HCT116 (cell line): ENCODE measurements around the gene OTOG. TPM values are rescaled to one million over a fixed set of nuclear protein-coding genes. Genes with fewer than 3 reads are reported as not detected.

Experiments used
- ATAC-seq: fragments of 200-7000 bp; cut with Tn5 transposase; 2 replicates; pipeline ENCODE4 v1.9.1; 2020; ENCODE audit warnings: mild to moderate bottlenecking, moderate library complexity
- BruUV-seq: library from RNA; stranded (reverse); fragments of 400-500 nt; replicated peaks from 2 replicates; lab custom pipeline; 2021; lab: Mats Ljungman, UMichigan
- CTCF ChIA-PET: fragments of 300-600 bp; sonication (Branson Sonifier 250); formaldehyde crosslinking; loops from one replicate; lab custom pipeline; 2021; ENCODE audit warnings: antibody characterized with exemption; lab: Charles Lee
- POLR2A ChIA-PET: fragments of 300-600, 350-600 bp; sonication (Branson Sonifier 250); formaldehyde crosslinking; loops from one replicate; lab custom pipeline; 2021; ENCODE audit warnings: antibody characterized with exemption; lab: Charles Lee
- RAD21 ChIA-PET, 2 experiments: fragments of 300-600 bp; sonication (Branson Sonifier 250); formaldehyde crosslinking; loops; one replicate each; lab custom pipeline; 2023; ENCODE audit warnings: low total read pairs in 2 of 2; ENCODE audit not compliant: uncharacterized antibody in 2 of 2, unreplicated experiment in 2 of 2, low non-redundant PET in 1 of 2; lab: Charles Lee
- DNase-seq: peaks from one replicate; pipeline ENCODE4 v3.0.0-alpha.2; 2010; ENCODE audit warnings: low read depth, low spot score
- H2AFZ ChIP-seq: fragments of 200-600 bp; shearing (Covaris generic), sonication (generic); 2 replicates; pipeline ENCODE4 v1.6.1; 2017; ENCODE audit warnings: low read depth, mixed run types, mixed read lengths, antibody characterized with exemption, low read length; ENCODE audit not compliant: poor library complexity, severe bottlenecking
- H3K27ac ChIP-seq: 2 replicates; pipeline ENCODE4 v1.5.1; 2012; ENCODE audit warnings: low read depth, low read length
- H3K27me3 ChIP-seq: fragments of 200-600 bp; sonication (generic); 2 replicates; pipeline ENCODE4 v1.6.1; 2016; ENCODE audit warnings: mixed run types, low read length, mixed read lengths; ENCODE audit not compliant: insufficient read depth
- H3K36me3 ChIP-seq, 2 experiments: fragments of 200-500 bp in 1 of 2; fragments of 200-600 bp in 1 of 2; sonication (Bioruptor generic) in 1 of 2; sonication (generic) in 1 of 2; 2 replicates each; pipeline versions ENCODE4 v1.5.1 to v1.6.1; 2014 to 2016; ENCODE audit warnings: low read length in 2 of 2, inconsistent platforms in 1 of 2, mixed read lengths in 1 of 2, mixed run types in 1 of 2; ENCODE audit not compliant: insufficient read depth in 2 of 2, control insufficient read depth in 1 of 2
- H3K4me1 ChIP-seq, 2 experiments: fragments of 200-600 bp in 1 of 2; sonication (generic) in 1 of 2; 2 replicates each; pipeline versions ENCODE4 v1.5.1 to v1.6.1; 2012 to 2017; ENCODE audit warnings: low read length in 2 of 2, inconsistent platforms in 1 of 2, mild to moderate bottlenecking in 1 of 2, mixed read lengths in 1 of 2, mixed run types in 1 of 2, moderate library complexity in 1 of 2; ENCODE audit not compliant: insufficient read depth in 2 of 2, control insufficient read depth in 1 of 2
- H3K4me2 ChIP-seq: fragments of 200-600 bp; sonication (generic); 2 replicates; pipeline ENCODE4 v1.6.1; 2017; ENCODE audit warnings: mixed run types, low read length, mixed read lengths
- H3K4me3 ChIP-seq, 2 experiments: fragments of 200-600 bp in 1 of 2; sonication (generic) in 1 of 2; replicated peaks in 1 of 2; 2 replicates each; pipeline ENCODE4 v1.5.1; 2011 to 2016; ENCODE audit warnings: low read length in 2 of 2, control low read depth in 1 of 2, low read depth in 1 of 2, mild to moderate bottlenecking in 1 of 2, mixed read lengths in 1 of 2, mixed run types in 1 of 2
- H3K79me2 ChIP-seq: fragments of 200-600 bp; sonication (generic); 2 replicates; pipeline ENCODE4 v1.6.1; 2017; ENCODE audit warnings: mild to moderate bottlenecking, mixed run types, low read length, moderate library complexity, mixed read lengths; ENCODE audit not compliant: insufficient read depth
- H3K9ac ChIP-seq: fragments of 200-600 bp; sonication (generic); 2 replicates; pipeline ENCODE4 v1.6.1; 2016; ENCODE audit warnings: low read length, mixed read lengths
- H3K9me2 ChIP-seq: fragments of 200-600 bp; sonication (generic), shearing (Covaris generic); 2 replicates; pipeline ENCODE4 v1.6.1; 2017; ENCODE audit warnings: mixed run types, mild to moderate bottlenecking, moderate library complexity; ENCODE audit not compliant: insufficient read depth
- H3K9me3 ChIP-seq, 2 experiments: fragments of 200-500 bp in 1 of 2; fragments of 200-600 bp in 1 of 2; sonication (Bioruptor generic) in 1 of 2; sonication (generic) in 1 of 2; 2 replicates each; pipeline ENCODE4 v1.6.1; 2014 to 2017; ENCODE audit warnings: low read length in 2 of 2, mixed read lengths in 2 of 2, inconsistent platforms in 1 of 2, low read depth in 1 of 2, mild to moderate bottlenecking in 1 of 2, mixed run types in 1 of 2, moderate library complexity in 1 of 2; ENCODE audit not compliant: control insufficient read depth in 1 of 2, insufficient read depth in 1 of 2
- H4K20me1 ChIP-seq: fragments of 200-600 bp; sonication (generic), shearing (Covaris generic); 2 replicates; pipeline ENCODE4 v1.6.1; 2017; ENCODE audit warnings: mixed run types, mild to moderate bottlenecking, moderate library complexity; ENCODE audit not compliant: insufficient read depth
- CBX3 ChIP-seq: IDR thresholded peaks from 2 replicates; pipeline ENCODE4 v1.6.1; 2012; ENCODE audit warnings: low read depth
- EGR1 ChIP-seq: IDR thresholded peaks from 2 replicates; pipeline ENCODE4 v1.6.1; 2012; ENCODE audit warnings: low read depth
- EZH2phosphoT487 ChIP-seq: fragments of 200-600 bp; IDR thresholded peaks from 2 replicates; pipeline ENCODE4 v1.6.1; 2018; ENCODE audit warnings: antibody characterized with exemption, borderline replicate concordance
- FOSL1 ChIP-seq: IDR thresholded peaks from 2 replicates; pipeline ENCODE4 v1.6.1; 2012; ENCODE audit warnings: low read depth
- JUND ChIP-seq: IDR thresholded peaks from 2 replicates; pipeline ENCODE4 v1.6.1; 2012
- POLR2A ChIP-seq: IDR thresholded peaks from 2 replicates; pipeline ENCODE4 v1.7.0; 2011; ENCODE audit warnings: borderline replicate concordance; ENCODE audit not compliant: insufficient read depth, insufficient read length; ENCODE audit errors: extremely low read depth
- POLR2AphosphoS5 ChIP-seq: IDR thresholded peaks from 2 replicates; pipeline ENCODE4 v1.6.1; 2011; ENCODE audit warnings: mild to moderate bottlenecking, low read depth, low read length, moderate library complexity
- TCF7L2 ChIP-seq: IDR thresholded peaks from 2 replicates; pipeline ENCODE4 v1.7.0; 2011; ENCODE audit warnings: borderline replicate concordance, inconsistent platforms; ENCODE audit not compliant: insufficient read depth, insufficient read length; ENCODE audit errors: extremely low read depth
- ZBTB33 ChIP-seq: IDR thresholded peaks from 2 replicates; pipeline ENCODE4 v1.6.1; 2011; ENCODE audit warnings: mild to moderate bottlenecking, low read length, moderate library complexity; ENCODE audit not compliant: insufficient replicate concordance; ENCODE audit errors: extremely low read depth
- ZFX ChIP-seq: fragments of 450-650 bp; IDR thresholded peaks from 2 replicates; pipeline ENCODE4 v1.6.1; 2017
- intact Hi-C: fragments of 100-400 bp; cut with micrococcal nuclease; formaldehyde crosslinking; loops from 2 replicates; pipeline ENCODE4 v1.10.0; 2022
- total RNA-seq: library from RNA; stranded (reverse); gene quantifications from one replicate; pipeline ENCODE4 v1.2.1, GENCODE V29; 2021; ENCODE audit not compliant: unreplicated experiment
- TF ChIP-seq, protein P1 (sequence below), 3 experiments: fragments of 200-600 bp in 1 of 3; sonication (generic) in 1 of 3; IDR thresholded peaks in 2 of 3; conservative IDR thresholded peaks in 1 of 3; 2 replicates each; pipeline ENCODE4 v1.5.1; 2012 to 2017; ENCODE audit warnings: low read depth in 2 of 3, low read length in 2 of 3, antibody characterized with exemption in 1 of 3, borderline replicate concordance in 1 of 3, control low read depth in 1 of 3, mild to moderate bottlenecking in 1 of 3, mixed read lengths in 1 of 3, mixed run types in 1 of 3, moderate library complexity in 1 of 3; ENCODE audit not compliant: insufficient read depth in 1 of 3
- TF ChIP-seq, protein P2 (sequence below): IDR thresholded peaks from 2 replicates; pipeline ENCODE4 v1.6.1; 2012

OTOG gene
- total RNA-seq, 1 experiment from 2014 or later = 0.07 TPM

GRCh38 chr11:17506942-17507341 is 40.1 kb upstream of the OTOG start:
- ChIA-PET CTCF (interaction anchor here (0.9 to 1.7 kb wide), 8 partner anchors 13 to 224 kb away, joined by 3 to 8 read pairs (median 4); partner anchors contain the start of genes KCNJ11 and USH1C), POLR2A (no interaction called here), RAD21 (interaction anchor here in 1 of 2 experiments (1.4 kb wide), 1 partner anchor 123 kb away, joined by 3 read pairs; no protein-coding TSS in a partner anchor)
- H3K27ac ChIP-seq = no peak overlapping the region
- no peaks in the 10 kb centered on the region for H4K20me1 ChIP-seq
- no peak overlapping the region for H3K9ac ChIP-seq
- DNase-seq (no peak), ATAC-seq (peak; percentile 35; the same call in 1 of the 2 replicates)
- H3K9me3 ChIP-seq = no peaks in the 10 kb centered on the region
- no TSS peak for BruUV-seq
- H2AFZ ChIP-seq = no peak overlapping the region
- H3K27me3 ChIP-seq = no peaks in the 10 kb centered on the region
- H3K79me2 ChIP-seq = no peaks in the 10 kb centered on the region
- no peaks in the 10 kb centered on the region for H3K9me2 ChIP-seq
- H3K4me3 ChIP-seq = no peak overlapping the region
- H3K4me2 ChIP-seq = peak overlapping the region; percentile 45
- H3K4me1 ChIP-seq = peaks cover 5 to 12% of the 10 kb centered on the region in 2 experiments; a peak in 3 of 4 replicates
- TF ChIP-seq, protein P1, sequence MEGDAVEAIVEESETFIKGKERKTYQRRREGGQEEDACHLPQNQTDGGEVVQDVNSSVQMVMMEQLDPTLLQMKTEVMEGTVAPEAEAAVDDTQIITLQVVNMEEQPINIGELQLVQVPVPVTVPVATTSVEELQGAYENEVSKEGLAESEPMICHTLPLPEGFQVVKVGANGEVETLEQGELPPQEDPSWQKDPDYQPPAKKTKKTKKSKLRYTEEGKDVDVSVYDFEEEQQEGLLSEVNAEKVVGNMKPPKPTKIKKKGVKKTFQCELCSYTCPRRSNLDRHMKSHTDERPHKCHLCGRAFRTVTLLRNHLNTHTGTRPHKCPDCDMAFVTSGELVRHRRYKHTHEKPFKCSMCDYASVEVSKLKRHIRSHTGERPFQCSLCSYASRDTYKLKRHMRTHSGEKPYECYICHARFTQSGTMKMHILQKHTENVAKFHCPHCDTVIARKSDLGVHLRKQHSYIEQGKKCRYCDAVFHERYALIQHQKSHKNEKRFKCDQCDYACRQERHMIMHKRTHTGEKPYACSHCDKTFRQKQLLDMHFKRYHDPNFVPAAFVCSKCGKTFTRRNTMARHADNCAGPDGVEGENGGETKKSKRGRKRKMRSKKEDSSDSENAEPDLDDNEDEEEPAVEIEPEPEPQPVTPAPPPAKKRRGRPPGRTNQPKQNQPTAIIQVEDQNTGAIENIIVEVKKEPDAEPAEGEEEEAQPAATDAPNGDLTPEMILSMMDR (IDR thresholded peaks at IDR 0.05 in 2 of 3, conservative IDR thresholded peaks at IDR 0.05 in 1 of 3; ENCODE audit: borderline replicate concordance in 1 of 3, insufficient read depth in 1 of 3, low read depth in 2 of 3, low read length in 2 of 3) = 0 out of 6 replicates have a peak, but pooled peaks of 1 of the 3 experiments have one; percentile 8
- peak; percentile 88 for TF ChIP-seq EGR1
- TF ChIP-seq FOSL1 = no peak
- TF ChIP-seq EZH2phosphoT487 = no peak
- intact Hi-C loops = loop anchor here (10.0 kb wide), 1 partner anchor 562 kb away; no protein-coding TSS in a partner anchor
- no peaks in the 10 kb centered on the region for H3K36me3 ChIP-seq

- Histone ChIP-seq H3K27ac (no peak overlapping the region), H3K4me2 (no peak overlapping the region), H3K9me2 (no peaks in the 10 kb centered on the region), H3K27me3 (no peaks in the 10 kb centered on the region), H3K4me3 (no peak overlapping the region), H2AFZ (no peak overlapping the region), H3K9me3 (no peaks in the 10 kb centered on the region), H3K9ac (no peak overlapping the region), H3K36me3 (no peaks in the 10 kb centered on the region), H4K20me1 (no peaks in the 10 kb centered on the region), H3K4me1 (peaks cover 5 to 12% of the 10 kb centered on the region in 2 experiments; a peak in 3 of 4 replicates), H3K79me2 (no peaks in the 10 kb centered on the region)
- intact Hi-C loops = loop anchor here (10.0 kb wide), 1 partner anchor 563 kb away; no protein-coding TSS in a partner anchor
- BruUV-seq = no TSS peak
- ATAC-seq (no peak), DNase-seq (no peak)
- ChIA-PET CTCF (interaction anchor here (0.6 to 1.7 kb wide), 7 partner anchors 12 to 223 kb away, joined by 3 to 8 read pairs (median 5); partner anchors contain the start of gene KCNJ11), POLR2A (no interaction called here), RAD21 (no interaction called here)
- TF ChIP-seq TCF7L2 (no peak), POLR2AphosphoS5 (no peak), POLR2A (no peak), ZBTB33 (no peak), CBX3 (no peak), JUND (no peak), ZFX (no peak), FOSL1 (no peak)
- TF ChIP-seq, protein P2, sequence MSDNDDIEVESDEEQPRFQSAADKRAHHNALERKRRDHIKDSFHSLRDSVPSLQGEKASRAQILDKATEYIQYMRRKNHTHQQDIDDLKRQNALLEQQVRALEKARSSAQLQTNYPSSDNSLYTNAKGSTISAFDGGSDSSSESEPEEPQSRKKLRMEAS = no peak
- TF ChIP-seq, protein P1 (IDR thresholded peaks at IDR 0.05 in 2 of 3, conservative IDR thresholded peaks at IDR 0.05 in 1 of 3; ENCODE audit: borderline replicate concordance in 1 of 3, insufficient read depth in 1 of 3, low read depth in 2 of 3, low read length in 2 of 3) = no peak
These were observed 39.3 kb upstream of the OTOG start for GRCh38 chr11:17507773-17508172.
